Fibroblast of villous mesenchyme (primary cell): ENCODE measurements around the gene ATAD2B. TPM values are rescaled to one million over a fixed set of nuclear protein-coding genes. Genes with fewer than 3 reads are reported as not detected.

Source experiments
- DNase-seq: peaks from one replicate; pipeline ENCODE4 v3.0.0-alpha.2; 2010; ENCODE audit warnings: low read depth
- H3K4me3 ChIP-seq: 2 replicates; pipeline ENCODE4 v1.5.1; 2011; ENCODE audit warnings: low read depth, mild to moderate bottlenecking, low read length
- total RNA-seq: library from RNA; depleted of rRNA; stranded (reverse); fragments of >200 nt; gene quantifications from 2 replicates; pipeline ENCODE4 v1.2.3, GENCODE V29; 2012
- TF ChIP-seq, protein P1 (sequence below): IDR thresholded peaks from 2 replicates; pipeline ENCODE4 v1.5.1; 2012; ENCODE audit warnings: low read depth, mild to moderate bottlenecking, low read length; ENCODE audit not compliant: insufficient read depth

ATAD2B gene
- total RNA-seq, 1 donor = 16.0 TPM

DNA sequence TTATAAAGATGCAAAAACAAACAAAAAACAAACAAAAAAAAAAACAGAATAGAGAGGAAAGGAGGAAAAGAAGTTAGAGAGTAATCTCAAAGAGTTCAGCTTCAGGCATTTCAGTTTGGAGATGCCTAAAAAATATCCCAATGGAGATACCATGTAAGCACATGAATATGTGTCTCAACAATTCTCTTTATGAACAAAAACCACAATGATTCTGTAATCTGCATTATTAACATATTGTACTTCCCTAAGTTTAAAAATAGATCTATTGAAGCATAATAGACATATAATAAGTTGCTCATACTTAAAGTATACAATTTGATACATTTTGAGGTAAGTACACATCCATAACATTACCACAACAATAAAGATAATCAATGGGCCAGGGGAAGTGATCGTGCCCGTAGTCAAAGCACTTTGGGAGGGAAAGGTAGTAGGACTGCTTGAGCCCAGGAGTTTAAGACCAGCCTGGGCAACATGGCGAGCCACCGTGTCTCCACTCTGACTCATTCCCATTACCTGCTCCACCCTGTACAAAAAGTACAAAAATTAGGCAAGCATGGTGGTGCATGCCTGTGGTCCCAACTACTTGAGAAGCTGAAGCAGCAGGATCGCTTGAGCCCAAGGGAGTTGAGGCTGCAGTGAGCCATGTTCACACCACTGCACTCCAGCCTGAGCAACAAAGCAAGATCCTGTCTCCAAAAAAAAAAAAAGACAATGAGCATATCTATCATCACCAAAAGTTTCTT is 158.9 kb downstream of the ATAD2B start:
- no peak for DNase-seq
- TF ChIP-seq, protein P1, sequence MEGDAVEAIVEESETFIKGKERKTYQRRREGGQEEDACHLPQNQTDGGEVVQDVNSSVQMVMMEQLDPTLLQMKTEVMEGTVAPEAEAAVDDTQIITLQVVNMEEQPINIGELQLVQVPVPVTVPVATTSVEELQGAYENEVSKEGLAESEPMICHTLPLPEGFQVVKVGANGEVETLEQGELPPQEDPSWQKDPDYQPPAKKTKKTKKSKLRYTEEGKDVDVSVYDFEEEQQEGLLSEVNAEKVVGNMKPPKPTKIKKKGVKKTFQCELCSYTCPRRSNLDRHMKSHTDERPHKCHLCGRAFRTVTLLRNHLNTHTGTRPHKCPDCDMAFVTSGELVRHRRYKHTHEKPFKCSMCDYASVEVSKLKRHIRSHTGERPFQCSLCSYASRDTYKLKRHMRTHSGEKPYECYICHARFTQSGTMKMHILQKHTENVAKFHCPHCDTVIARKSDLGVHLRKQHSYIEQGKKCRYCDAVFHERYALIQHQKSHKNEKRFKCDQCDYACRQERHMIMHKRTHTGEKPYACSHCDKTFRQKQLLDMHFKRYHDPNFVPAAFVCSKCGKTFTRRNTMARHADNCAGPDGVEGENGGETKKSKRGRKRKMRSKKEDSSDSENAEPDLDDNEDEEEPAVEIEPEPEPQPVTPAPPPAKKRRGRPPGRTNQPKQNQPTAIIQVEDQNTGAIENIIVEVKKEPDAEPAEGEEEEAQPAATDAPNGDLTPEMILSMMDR = no peak
- H3K4me3 ChIP-seq = no peak overlapping the region

DNA sequence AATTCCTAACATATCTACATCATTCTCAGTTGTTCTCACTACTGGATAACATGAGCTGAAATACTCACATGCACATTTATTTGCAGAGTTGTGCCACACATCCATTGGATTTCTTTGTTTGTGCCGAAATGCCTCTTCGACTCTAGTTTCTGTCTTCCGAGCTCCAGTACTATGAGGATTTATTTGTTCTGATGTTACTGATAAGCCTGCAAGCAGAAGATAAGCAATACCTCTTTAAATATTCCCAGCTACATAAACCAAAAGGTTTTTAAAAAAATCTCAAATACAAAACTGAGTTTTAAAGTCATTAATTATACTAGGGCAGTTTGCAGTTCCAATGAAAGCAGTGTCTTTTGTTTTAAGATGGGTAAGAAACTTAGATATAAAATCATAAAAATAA is 164.8 kb downstream of the ATAD2B start:
- H3K4me3 ChIP-seq = no peak overlapping the region
- TF ChIP-seq, protein P1 = no peak
- DNase-seq = peak; percentile 17

DNA sequence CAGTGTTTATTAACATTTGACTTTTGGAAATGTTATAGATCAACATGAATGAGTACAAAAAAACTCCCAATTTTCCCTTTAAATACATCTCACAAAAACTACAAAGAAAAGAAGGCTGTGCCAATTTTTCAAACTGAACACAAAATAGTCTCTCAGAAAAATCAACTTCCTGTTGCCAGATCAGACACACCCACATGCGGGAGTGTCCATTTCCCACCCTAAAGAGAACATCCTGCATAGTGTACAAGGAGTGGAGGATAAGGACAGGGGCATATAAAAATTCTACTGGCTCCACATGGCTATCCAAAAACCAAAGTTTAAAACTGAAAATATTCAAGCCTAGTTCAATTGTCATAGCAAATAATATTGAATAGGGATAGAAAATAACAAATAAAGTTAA is 165.3 kb downstream of the ATAD2B start:
- DNase-seq = peak; percentile 18
- no peak overlapping the region for H3K4me3 ChIP-seq
- TF ChIP-seq, protein P1 = no peak

DNA sequence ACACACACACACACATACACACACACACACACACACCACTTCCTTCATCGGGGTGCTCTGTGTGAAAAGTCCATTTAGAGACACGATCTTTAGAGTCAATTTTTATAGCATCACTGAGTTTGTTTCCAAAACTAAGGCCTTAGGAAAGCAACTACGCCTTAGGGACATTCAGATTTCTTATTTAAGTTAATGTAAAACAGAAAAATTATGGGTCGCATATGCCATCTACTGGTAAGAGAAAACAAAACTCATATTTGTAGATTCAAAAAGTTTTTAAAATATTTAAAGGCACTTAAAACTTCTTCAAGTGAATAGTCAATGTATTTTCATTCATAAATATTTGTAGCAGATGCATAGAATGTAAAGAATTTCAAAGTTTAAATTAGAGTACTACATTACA is 166.2 kb downstream of the ATAD2B start:
- DNase-seq = peak; percentile 71
- H3K4me3 ChIP-seq = no peak overlapping the region
- TF ChIP-seq, protein P1 = peak; percentile 23

DNA sequence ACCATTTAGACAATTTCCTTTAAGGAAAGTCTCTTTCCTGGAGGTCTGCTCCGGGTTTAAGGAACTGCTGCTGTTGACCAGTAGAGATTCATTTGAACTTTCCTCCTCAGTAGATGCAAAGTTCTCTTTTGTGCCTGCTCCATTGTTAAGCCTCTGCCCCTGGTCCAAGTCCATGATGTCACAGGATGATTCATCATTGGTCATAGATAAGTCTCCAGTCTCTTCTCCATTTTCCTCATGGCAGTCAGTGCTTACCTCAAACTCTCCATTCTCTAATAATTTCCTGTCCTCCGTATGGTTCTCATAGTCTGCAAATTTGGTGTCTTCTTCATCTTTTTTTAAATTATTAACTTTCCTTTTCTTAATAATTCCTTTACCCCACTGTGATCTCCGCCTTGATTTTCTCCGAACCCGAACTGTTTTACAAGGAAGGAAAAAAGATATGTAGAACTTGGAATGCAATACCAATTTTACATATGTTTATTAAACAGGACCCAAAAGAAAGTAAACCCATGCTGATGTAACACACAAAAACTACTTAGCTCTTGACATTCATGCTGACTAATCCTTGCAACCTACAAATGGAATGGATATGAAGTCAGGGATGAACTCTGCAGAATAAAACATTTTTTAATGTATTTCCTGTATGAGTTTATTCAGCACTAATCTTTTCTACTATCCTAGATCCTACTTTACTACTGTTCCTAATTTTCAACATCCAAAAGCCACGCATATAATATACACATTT is 169.1 kb downstream of the ATAD2B start:
- no peak overlapping the region for H3K4me3 ChIP-seq
- DNase-seq = peak; percentile 56
- TF ChIP-seq, protein P1 = no peak

DNA sequence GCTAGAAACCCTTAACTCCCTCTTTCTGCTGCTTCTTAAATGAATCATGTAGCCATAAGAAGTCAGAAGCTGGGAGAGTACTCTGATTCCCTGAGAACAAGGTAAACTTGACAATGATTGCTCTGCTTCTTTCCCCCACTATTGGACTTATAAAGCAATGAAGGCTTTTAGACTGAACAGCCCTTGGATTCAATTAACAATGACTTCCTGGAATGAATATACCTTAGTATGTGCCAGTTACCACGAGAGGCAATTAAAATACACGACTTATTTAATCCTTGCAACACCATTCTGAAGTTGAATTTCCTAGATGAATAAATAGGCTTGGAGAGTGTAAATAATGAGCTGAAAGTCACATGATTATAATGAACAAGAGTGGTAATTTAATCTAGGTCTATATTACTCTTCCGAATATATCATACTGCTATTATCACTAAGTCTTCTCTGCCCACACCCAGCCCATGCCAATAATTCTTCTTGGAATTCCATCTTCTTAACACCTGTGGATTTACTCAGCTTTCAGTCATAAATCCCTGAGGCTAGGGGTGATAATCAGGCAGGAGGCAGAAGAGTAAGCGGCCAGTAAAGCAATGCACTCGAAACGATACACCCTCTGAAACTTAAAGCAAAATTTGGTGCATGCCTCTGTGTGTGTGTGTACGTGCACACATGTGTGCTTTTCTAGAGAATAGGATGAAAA is 170.2 kb downstream of the ATAD2B start:
- TF ChIP-seq, protein P1 = no peak
- no peak overlapping the region for H3K4me3 ChIP-seq
- DNase-seq = no peak
